Erythroblast (primary cell): Measurements from ENCODE around the gene COP1.

Experiments
- GATA1 ChIP-seq: IDR thresholded peaks from 2 replicates; pipeline ENCODE4 v1.6.1; 2011; ENCODE audit warnings: low read depth, mild to moderate bottlenecking, control low read depth, low read length, moderate library complexity
- POLR2A ChIP-seq: IDR thresholded peaks from 2 replicates; pipeline ENCODE4 v1.6.1; 2011; ENCODE audit warnings: mild to moderate bottlenecking, low read length

DNA sequence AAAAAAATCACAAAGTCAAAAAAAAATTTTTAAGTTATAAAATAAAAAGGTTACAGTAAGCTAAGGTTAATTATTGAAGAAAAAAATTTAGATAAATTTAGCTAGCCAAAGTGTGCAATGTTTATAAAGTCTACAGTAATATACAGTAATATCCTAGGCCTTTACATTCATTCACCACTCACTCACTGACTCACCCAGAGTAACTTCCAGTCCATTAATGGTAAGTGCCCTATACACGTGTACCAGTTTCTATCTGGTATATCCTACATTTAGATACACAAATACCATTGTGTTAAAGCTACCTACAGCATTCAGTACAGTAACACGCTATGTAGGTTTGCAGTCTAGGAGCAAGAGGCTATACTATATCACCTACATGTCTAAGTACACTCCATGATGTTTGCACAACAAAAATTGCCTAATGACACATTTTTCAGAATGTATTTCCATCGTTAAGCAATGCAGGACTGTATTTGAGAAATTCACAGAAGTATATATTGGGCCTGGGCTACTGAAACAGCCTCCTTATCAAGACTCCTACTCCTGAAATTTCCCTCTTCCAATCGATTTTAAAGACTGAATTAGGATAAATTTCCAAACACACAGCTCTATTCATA lies 155.1 kb downstream of the COP1 start:
- TF ChIP-seq POLR2A = no peak
- no peak for TF ChIP-seq GATA1
